Esophagus muscularis mucosa (tissue), 3 donors: ENCODE measurements around the gene ANKRD44.

Experiments
- CTCF ChIP-seq, 3 experiments: fragments of 200-600 bp in 2 of 3; fragments of 450-650 bp in 1 of 3; sonication (generic) in 2 of 3; IDR thresholded peaks; one replicate each; pipeline ENCODE4 v1.5.1; 2017 to 2019; ENCODE audit warnings: antibody characterized with exemption in 3 of 3, mild to moderate bottlenecking in 2 of 3, moderate library complexity in 1 of 3
- POLR2A ChIP-seq: fragments of 450-650 bp; IDR thresholded peaks from one replicate; pipeline ENCODE4 v1.6.1; 2017; ENCODE audit warnings: antibody characterized with exemption, moderate library complexity, mild to moderate bottlenecking, low read depth
- POLR2AphosphoS5 ChIP-seq, 2 donors: sonication (generic); formaldehyde crosslinking; IDR thresholded peaks; one replicate each; pipeline ENCODE4 v1.6.1; 2017; ENCODE audit warnings: antibody characterized with exemption in 2 of 2

GRCh38 chr2:197182668-197183067 lies 127.9 kb downstream of the ANKRD44 start:
- no peak for TF ChIP-seq CTCF (IDR thresholded peaks at IDR 0.05)
- no peak for TF ChIP-seq POLR2A
- no peak for TF ChIP-seq POLR2AphosphoS5 (IDR thresholded peaks at IDR 0.05)
